Progenitor cell of endocrine pancreas (in vitro differentiated cells): Measurements from ENCODE around the gene LY6G6C. TPM values are rescaled to one million over a fixed set of nuclear protein-coding genes. Genes with fewer than 3 reads are reported as not detected.
A peak's percentile ranks its signal among the peaks of the same experiment; 100 is the strongest.

Experiments
- DNase-seq: peaks from one replicate; pipeline ENCODE4 v3.0.0; 2021; ENCODE audit warnings: low spot score; ENCODE audit not compliant: unreplicated experiment
- H3K27ac Mint-ChIP-seq: 2 replicates; pipeline ENCODE4 v1.8.0; 2021; ENCODE audit warnings: mild to moderate bottlenecking, moderate library complexity, mixed read lengths
- H3K27me3 Mint-ChIP-seq: 2 replicates; pipeline ENCODE4 v1.8.0; 2021; ENCODE audit warnings: mixed read lengths
- H3K36me3 Mint-ChIP-seq: 2 replicates; pipeline ENCODE4 v1.8.0; 2022; ENCODE audit warnings: mixed read lengths; ENCODE audit not compliant: insufficient read depth
- H3K4me1 Mint-ChIP-seq: 2 replicates; pipeline ENCODE4 v1.8.0; 2021; ENCODE audit warnings: low read depth, mixed read lengths
- H3K4me3 Mint-ChIP-seq: 2 replicates; pipeline ENCODE4 v1.8.0; 2021; ENCODE audit warnings: low read depth, mild to moderate bottlenecking, moderate library complexity, mixed read lengths
- H3K9me3 Mint-ChIP-seq: 2 replicates; pipeline ENCODE4 v1.8.0; 2021; ENCODE audit warnings: low read depth, mixed read lengths
- total RNA-seq: library from RNA; stranded (reverse); gene quantifications from 2 replicates; pipeline ENCODE4 v1.2.1, GENCODE V29; 2021
- TF ChIP-seq, protein P1 (sequence below): fragments of 200-600 bp; sonication (generic); IDR thresholded peaks from one replicate; pipeline ENCODE4 v1.5.0; 2021; ENCODE audit warnings: antibody characterized with exemption, mild to moderate bottlenecking; ENCODE audit not compliant: unreplicated experiment

The LY6G6C gene
- total RNA-seq, 1 donor from 2014 or later = 0.60 TPM

DNA sequence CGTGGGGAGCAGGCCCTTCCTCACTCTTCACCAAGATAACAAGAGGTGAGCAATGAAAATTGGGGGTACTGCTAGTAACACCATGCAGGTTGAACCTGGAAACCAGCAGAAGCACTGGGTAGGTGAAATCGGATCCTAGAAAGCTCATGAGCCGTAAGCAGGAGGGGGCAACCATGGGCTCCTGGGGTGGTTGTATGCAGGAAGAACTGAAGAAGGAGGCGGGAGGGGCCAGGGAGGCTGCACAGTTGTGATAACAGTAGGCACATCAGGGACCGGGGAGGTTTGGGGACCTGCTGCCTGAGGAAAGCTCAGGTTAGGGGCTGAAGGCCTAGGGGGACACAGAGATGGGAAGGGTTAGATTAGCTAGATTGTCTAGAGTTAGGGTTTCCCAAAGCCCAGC, 35.1 kb downstream of the LY6G6C start:
- Mint-ChIP-seq H3K27ac (no peak overlapping the region), H3K4me3 (no peak overlapping the region), H3K36me3 (peaks cover 18% of the 10 kb centered on the region), H3K9me3 (no peaks in the 10 kb centered on the region), H3K4me1 (peaks cover 21% of the 10 kb centered on the region), H3K27me3 (no peaks in the 10 kb centered on the region)
- TF ChIP-seq, protein P1, sequence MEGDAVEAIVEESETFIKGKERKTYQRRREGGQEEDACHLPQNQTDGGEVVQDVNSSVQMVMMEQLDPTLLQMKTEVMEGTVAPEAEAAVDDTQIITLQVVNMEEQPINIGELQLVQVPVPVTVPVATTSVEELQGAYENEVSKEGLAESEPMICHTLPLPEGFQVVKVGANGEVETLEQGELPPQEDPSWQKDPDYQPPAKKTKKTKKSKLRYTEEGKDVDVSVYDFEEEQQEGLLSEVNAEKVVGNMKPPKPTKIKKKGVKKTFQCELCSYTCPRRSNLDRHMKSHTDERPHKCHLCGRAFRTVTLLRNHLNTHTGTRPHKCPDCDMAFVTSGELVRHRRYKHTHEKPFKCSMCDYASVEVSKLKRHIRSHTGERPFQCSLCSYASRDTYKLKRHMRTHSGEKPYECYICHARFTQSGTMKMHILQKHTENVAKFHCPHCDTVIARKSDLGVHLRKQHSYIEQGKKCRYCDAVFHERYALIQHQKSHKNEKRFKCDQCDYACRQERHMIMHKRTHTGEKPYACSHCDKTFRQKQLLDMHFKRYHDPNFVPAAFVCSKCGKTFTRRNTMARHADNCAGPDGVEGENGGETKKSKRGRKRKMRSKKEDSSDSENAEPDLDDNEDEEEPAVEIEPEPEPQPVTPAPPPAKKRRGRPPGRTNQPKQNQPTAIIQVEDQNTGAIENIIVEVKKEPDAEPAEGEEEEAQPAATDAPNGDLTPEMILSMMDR = no peak
- DNase-seq = no peak

GRCh38 chr6:31683591-31683990, 38.0 kb downstream of the LY6G6C start:
- peak overlapping the region; percentile 92 for H3K27ac Mint-ChIP-seq
- no peak for DNase-seq

GRCh38 chr6:31681135-31681671, 40.3 kb downstream of the LY6G6C start:
- peak overlapping the region; percentile 83 for H3K4me3 Mint-ChIP-seq
- H3K27me3 Mint-ChIP-seq = no peaks in the 10 kb centered on the region
- H3K4me1 Mint-ChIP-seq = peaks cover 15% of the 10 kb centered on the region
- TF ChIP-seq, protein P1 = peak; percentile 21
- no peaks in the 10 kb centered on the region for H3K9me3 Mint-ChIP-seq
- no peak for DNase-seq
- H3K27ac Mint-ChIP-seq = peak overlapping the region; percentile 85
- peaks cover 5% of the 10 kb centered on the region for H3K36me3 Mint-ChIP-seq

More at GRCh38 chr6:31683591-31683990, 38.0 kb downstream of the LY6G6C start:
- Mint-ChIP-seq H3K9me3 (no peaks in the 10 kb centered on the region), H3K27me3 (no peaks in the 10 kb centered on the region), H3K36me3 (peaks cover 14% of the 10 kb centered on the region), H3K4me1 (peaks cover 15% of the 10 kb centered on the region), H3K4me3 (peak overlapping the region; percentile 83)
- TF ChIP-seq, protein P1 = no peak

- DNase-seq = peak; percentile 51
- H3K36me3 Mint-ChIP-seq = peaks cover 2% of the 10 kb centered on the region
- peak within 1 kb of the TSS; percentile 83 for H3K4me3 Mint-ChIP-seq
- H3K4me1 Mint-ChIP-seq = peaks cover 15% of the 10 kb centered on the region
- no peaks in the 10 kb centered on the region for H3K27me3 Mint-ChIP-seq
- H3K27ac Mint-ChIP-seq = peak within 1 kb of the TSS; percentile 85
- H3K9me3 Mint-ChIP-seq = no peaks in the 10 kb centered on the region
- TF ChIP-seq, protein P1 = peak; percentile 72
These were observed 41.1 kb downstream of the LY6G6C start, which contains the start of gene LY6G5C for GRCh38 chr6:31680226-31681134. Gene LY6G5C, minus strand, starts transcription at chr6:31681067. Its CDS starts 694 bp downstream, at chr6:31680373.

DNA sequence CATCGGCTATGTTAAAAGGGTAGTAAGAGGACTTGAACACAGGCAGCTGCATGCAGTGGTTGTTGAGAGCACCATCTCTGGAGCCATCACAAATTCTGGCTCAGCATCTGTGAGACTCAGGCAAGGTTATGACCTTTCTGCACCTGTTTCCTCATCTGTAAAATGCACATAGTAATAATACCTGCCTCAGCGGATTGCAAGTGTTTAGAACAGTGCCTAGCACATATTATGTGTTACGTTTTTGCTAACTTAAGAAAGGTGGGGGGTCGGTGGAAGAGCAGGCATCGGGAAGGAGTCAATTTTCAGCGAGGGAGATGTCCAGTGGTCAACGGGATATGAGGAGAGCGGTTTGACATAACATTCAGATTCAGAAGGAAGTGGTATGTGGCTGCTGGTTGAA, 43.6 kb downstream of the LY6G6C start:
- TF ChIP-seq, protein P1 = no peak
- H3K27ac Mint-ChIP-seq = no peak overlapping the region
- H3K36me3 Mint-ChIP-seq = peaks cover 2% of the 10 kb centered on the region
- no peak overlapping the region for H3K4me3 Mint-ChIP-seq
- H3K4me1 Mint-ChIP-seq = peaks cover 9% of the 10 kb centered on the region
- DNase-seq = no peak
- no peaks in the 10 kb centered on the region for H3K9me3 Mint-ChIP-seq
- no peaks in the 10 kb centered on the region for H3K27me3 Mint-ChIP-seq
